ENCODE results near the gene ALDH3B2.

Gene ALDH3B2

DNA sequence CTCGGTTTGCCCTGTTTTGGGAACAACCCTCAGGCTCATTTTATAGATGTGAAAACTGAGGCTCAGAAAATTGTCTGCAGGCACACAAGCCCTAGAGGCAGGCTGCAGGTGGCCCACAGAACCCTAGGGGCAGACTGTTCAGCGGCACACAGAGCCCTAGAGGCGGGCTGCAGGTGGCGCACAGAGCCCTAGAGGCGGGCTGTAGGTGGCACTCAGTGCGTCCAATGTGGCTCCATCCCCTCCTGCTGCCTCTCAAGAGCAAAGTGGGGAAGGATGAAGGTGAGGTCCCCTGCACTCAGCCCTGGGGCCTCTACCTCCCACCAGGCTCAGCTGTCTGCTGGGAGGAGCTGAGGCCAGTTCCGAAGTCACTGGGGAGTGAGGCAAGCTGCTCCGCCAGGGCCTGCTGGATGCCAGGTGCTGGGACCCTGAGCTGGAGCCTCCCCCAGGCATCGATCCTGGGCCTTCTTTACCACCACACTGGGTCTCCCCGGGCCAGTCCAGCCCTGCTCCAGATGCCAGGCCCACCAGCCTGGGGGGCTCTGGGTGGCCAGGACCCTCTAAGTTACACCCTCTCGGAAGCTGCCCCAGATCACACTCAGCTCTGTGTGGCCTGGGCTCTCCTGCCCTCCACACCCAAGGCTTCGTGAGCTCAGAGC is 26.2 kb downstream of the ALDH3B2 start:
- H3K4me3 ChIP-seq (ENCODE audit: low read length, poor library complexity, severe bottlenecking), result peak overlapping the region; percentile 79
- H3K36me3 ChIP-seq (ENCODE audit: insufficient read depth, low read length), result no peaks in the 10 kb centered on the region
- H3K9me3 ChIP-seq (ENCODE audit: insufficient read depth, low read depth, low read length), result no peaks in the 10 kb centered on the region
- no peaks in the 10 kb centered on the region for H3K9me2 ChIP-seq (replicated peaks; ENCODE audit: low read depth, low read length)
- H4K20me1 ChIP-seq (ENCODE audit: insufficient read depth, low read length, poor library complexity, severe bottlenecking), result no peaks in the 10 kb centered on the region
- H2AFZ ChIP-seq (ENCODE audit: low read length), result no peak overlapping the region
- peak overlapping the region; percentile 90 for H3K9ac ChIP-seq (ENCODE audit: low read depth, low read length, poor library complexity, severe bottlenecking)
- peak overlapping the region; percentile 69 for H3K4me2 ChIP-seq (ENCODE audit: low read depth, low read length, poor library complexity, severe bottlenecking)
- H3K4me1 ChIP-seq (ENCODE audit: insufficient read depth, low read length, poor library complexity, severe bottlenecking), result peaks cover 81% of the 10 kb centered on the region
- 0 out of 2 replicates have a peak, but pooled peaks cover 2% of the 10 kb centered on the region for H3F3A ChIP-seq (ENCODE audit: low read depth)
- TF ChIP-seq EZH2phosphoT487 (IDR thresholded peaks at IDR 0.05; ENCODE audit: borderline replicate concordance), result no peak
- TF ChIP-seq, protein P1, sequence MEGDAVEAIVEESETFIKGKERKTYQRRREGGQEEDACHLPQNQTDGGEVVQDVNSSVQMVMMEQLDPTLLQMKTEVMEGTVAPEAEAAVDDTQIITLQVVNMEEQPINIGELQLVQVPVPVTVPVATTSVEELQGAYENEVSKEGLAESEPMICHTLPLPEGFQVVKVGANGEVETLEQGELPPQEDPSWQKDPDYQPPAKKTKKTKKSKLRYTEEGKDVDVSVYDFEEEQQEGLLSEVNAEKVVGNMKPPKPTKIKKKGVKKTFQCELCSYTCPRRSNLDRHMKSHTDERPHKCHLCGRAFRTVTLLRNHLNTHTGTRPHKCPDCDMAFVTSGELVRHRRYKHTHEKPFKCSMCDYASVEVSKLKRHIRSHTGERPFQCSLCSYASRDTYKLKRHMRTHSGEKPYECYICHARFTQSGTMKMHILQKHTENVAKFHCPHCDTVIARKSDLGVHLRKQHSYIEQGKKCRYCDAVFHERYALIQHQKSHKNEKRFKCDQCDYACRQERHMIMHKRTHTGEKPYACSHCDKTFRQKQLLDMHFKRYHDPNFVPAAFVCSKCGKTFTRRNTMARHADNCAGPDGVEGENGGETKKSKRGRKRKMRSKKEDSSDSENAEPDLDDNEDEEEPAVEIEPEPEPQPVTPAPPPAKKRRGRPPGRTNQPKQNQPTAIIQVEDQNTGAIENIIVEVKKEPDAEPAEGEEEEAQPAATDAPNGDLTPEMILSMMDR (conservative IDR thresholded peaks at IDR 0.05; ENCODE audit: low read length), result peak; percentile 81
- H3K27me3 ChIP-seq (ENCODE audit: insufficient read depth, low read length, poor library complexity, severe bottlenecking), result no peaks in the 10 kb centered on the region
- no peaks in the 10 kb centered on the region for H3K79me2 ChIP-seq (ENCODE audit: insufficient read depth, low read length)

DNA sequence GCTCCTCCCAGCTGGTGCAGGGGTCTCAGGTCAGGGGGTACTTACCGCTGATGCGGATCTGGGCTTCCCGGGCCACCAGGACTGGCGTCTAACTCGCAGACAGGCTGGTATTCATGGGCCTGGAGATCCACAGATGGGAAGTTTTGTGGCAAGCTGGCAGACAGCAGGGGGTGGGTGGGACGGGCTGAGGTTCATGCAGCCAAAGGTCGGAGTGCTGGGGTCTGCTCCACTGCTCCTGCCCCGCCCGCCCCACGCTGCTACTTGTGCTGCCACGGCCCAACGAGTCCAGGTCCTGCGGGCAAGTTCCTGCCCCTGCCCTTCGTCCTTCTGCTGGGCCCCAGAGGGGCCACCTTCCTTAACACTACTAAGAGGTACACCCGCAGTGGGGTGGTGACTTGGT is 27.0 kb downstream of the ALDH3B2 start:
- Histone ChIP-seq H3K4me3 (ENCODE audit: low read length, poor library complexity, severe bottlenecking) (peak overlapping the region; percentile 53), H3K36me3 (ENCODE audit: insufficient read depth, low read length) (no peaks in the 10 kb centered on the region), H3K9ac (ENCODE audit: low read depth, low read length, poor library complexity, severe bottlenecking) (peak overlapping the region; percentile 90), H2AFZ (ENCODE audit: low read length) (no peak overlapping the region), H4K20me1 (ENCODE audit: insufficient read depth, low read length, poor library complexity, severe bottlenecking) (no peaks in the 10 kb centered on the region), H3K9me2 (replicated peaks; ENCODE audit: low read depth, low read length) (no peaks in the 10 kb centered on the region), H3K79me2 (ENCODE audit: insufficient read depth, low read length) (no peaks in the 10 kb centered on the region), H3K27me3 (ENCODE audit: insufficient read depth, low read length, poor library complexity, severe bottlenecking) (no peaks in the 10 kb centered on the region), H3K4me2 (ENCODE audit: low read depth, low read length, poor library complexity, severe bottlenecking) (peak overlapping the region; percentile 72), H3F3A (ENCODE audit: low read depth) (0 out of 2 replicates have a peak, but pooled peaks cover 2% of the 10 kb centered on the region), H3K9me3 (ENCODE audit: insufficient read depth, low read depth, low read length) (no peaks in the 10 kb centered on the region), H3K4me1 (ENCODE audit: insufficient read depth, low read length, poor library complexity, severe bottlenecking) (peaks cover 78% of the 10 kb centered on the region)
- TF ChIP-seq, protein P1 (conservative IDR thresholded peaks at IDR 0.05; ENCODE audit: low read length), result no peak
- no peak for TF ChIP-seq EZH2phosphoT487 (IDR thresholded peaks at IDR 0.05; ENCODE audit: borderline replicate concordance)

DNA sequence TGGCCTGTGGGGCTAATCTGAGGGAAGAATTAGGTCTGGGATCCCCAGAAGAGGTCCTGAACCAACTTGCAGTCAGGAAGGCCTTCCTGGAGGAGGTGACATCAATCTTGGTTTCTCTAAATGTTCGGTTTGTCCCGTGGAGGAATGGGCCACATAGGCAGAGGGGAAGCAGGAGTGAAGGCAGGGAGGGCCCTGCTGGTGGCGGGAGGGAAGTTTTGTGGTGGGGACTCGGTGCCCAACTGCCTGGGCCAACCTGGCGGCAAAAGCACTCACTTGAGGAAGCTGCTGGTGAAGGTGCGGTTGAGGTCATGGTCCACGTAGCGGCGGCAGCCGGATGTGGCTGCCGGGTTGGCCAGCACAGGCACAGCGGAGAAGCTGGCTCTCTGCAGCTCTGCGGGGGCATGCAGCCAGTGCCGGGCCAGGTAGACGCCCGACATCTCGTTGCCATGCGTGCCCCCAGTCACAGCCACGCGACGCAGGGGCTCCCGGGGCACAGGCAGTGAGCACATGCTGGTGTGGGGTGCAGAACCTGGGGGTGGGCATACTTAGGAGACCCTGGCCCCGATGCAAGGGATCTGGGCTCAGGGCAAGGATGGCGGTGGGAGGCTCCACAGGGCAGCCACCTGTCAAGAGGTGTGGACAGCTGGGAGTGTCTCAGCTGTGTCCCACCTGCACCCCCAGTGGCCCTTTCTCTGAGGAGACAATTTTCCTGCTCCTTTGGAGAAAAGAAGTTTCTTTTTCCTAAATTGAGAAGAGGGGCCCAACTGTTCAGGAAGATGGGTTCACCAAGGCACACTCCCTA is 27.7 kb downstream of the ALDH3B2 start:
- peak overlapping the region; percentile 90 for H3K9ac ChIP-seq (ENCODE audit: low read depth, low read length, poor library complexity, severe bottlenecking)
- no peaks in the 10 kb centered on the region for H3K36me3 ChIP-seq (ENCODE audit: insufficient read depth, low read length)
- peak overlapping the region; percentile 53 for H3K4me3 ChIP-seq (ENCODE audit: low read length, poor library complexity, severe bottlenecking)
- H2AFZ ChIP-seq (ENCODE audit: low read length), result no peak overlapping the region
- H3K4me2 ChIP-seq (ENCODE audit: low read depth, low read length, poor library complexity, severe bottlenecking), result peak overlapping the region; percentile 72
- no peaks in the 10 kb centered on the region for H3F3A ChIP-seq (ENCODE audit: low read depth)
- H3K9me3 ChIP-seq (ENCODE audit: insufficient read depth, low read depth, low read length), result no peaks in the 10 kb centered on the region
- H4K20me1 ChIP-seq (ENCODE audit: insufficient read depth, low read length, poor library complexity, severe bottlenecking), result no peaks in the 10 kb centered on the region
- TF ChIP-seq EZH2phosphoT487 (IDR thresholded peaks at IDR 0.05; ENCODE audit: borderline replicate concordance), result no peak
- TF ChIP-seq, protein P1 (conservative IDR thresholded peaks at IDR 0.05; ENCODE audit: low read length), result no peak
- H3K27me3 ChIP-seq (ENCODE audit: insufficient read depth, low read length, poor library complexity, severe bottlenecking), result no peaks in the 10 kb centered on the region
- peaks cover 70% of the 10 kb centered on the region for H3K4me1 ChIP-seq (ENCODE audit: insufficient read depth, low read length, poor library complexity, severe bottlenecking)
- no peaks in the 10 kb centered on the region for H3K79me2 ChIP-seq (ENCODE audit: insufficient read depth, low read length)
- no peaks in the 10 kb centered on the region for H3K9me2 ChIP-seq (replicated peaks; ENCODE audit: low read depth, low read length)
